SH-SY5Y (cell line): ENCODE results near the gene ZNF276.

Experiments
- GATA2 ChIP-seq: IDR thresholded peaks from 2 replicates; pipeline ENCODE4 v1.6.1; 2011; ENCODE audit warnings: mild to moderate bottlenecking, low read depth, low read length
- GATA3 ChIP-seq: IDR thresholded peaks from 2 replicates; pipeline ENCODE4 v1.6.1; 2011; ENCODE audit warnings: low read depth, mild to moderate bottlenecking, low read length, moderate library complexity

Gene ZNF276

DNA sequence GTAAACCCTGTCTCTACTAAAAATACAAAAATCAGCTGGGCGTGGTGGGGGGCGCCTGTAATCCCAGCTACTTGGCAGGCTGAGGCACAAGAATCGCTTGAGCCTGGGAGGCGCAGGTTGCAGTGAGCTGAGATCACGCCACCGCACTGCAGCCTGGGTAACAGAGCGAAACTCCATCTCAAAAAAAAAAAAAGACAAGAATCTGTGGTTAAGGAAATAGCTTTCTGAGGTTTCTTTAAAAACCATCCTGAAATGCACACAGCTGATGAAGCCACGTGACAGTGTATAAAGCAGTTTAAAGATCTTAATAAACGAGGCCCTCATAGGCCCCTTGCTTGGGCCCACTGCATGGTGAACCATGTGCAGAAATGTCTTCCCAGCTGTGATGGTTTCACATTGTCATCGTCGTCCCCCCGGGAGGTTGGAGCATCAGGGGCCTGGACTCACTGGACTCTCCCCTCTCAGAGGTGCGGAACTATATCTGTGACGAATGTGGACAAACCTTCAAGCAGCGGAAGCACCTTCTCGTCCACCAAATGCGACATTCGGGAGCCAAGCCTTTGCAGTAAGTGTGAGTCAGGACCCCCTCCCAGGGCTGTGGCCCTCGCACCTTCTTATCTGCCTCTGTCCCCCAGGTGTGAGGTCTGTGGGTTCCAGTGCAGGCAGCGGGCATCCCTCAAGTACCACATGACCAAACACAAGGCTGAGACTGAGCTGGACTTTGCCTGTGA, 16.2 kb downstream of the ZNF276 start:
- TF ChIP-seq GATA2 (no peak), GATA3 (no peak)

DNA sequence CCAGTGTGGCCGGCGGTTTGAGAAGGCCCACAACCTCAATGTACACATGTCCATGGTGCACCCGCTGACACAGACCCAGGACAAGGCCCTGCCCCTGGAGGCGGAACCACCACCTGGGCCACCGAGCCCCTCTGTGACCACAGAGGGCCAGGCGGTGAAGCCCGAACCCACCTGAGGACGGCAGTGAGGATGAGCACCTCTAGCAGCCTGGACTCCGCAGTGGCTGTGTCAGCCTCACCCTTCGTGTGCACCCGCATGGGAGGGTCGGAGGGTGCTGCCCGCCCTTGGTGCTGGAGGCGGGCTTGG, 16.7 kb downstream of the ZNF276 start:
- no peak for TF ChIP-seq GATA2
- no peak for TF ChIP-seq GATA3

DNA sequence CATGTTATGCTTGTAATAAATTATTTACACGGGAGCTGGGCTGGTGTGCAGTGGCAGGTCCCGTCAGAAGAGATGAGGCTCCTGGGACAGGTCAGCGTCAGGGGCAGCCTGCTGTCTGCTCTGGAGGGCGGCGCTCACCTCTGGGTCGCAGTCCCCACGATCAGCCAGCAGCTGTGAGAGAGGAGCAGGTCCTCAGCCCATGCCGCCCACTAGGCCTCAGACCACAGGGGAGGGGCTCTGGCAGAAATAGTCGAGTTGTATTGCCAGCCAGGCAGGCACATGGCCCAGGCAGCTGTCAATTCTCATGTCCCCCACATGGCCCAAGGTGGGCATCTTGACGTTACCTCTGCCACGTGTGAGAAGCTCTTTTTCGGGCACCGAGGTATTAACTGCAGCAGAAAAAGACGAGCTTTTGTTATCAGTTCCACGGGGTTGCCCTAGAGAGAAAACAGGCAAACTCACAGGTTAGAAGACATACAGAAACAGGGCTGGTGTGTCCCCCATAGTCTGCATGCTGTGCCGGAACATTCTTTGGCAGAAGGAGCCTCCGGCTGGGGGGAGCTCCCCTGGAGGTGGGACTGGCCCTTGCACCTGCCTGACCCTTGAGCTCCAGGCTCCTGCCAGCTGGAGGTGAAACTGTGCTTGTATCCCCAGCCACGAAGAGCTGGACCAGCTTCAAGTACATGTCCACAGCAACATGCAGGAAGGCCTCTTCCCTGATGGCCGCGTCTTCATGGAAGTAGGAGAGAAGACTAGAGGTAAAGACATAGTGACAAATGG, 17.4 kb downstream of the ZNF276 start:
- TF ChIP-seq GATA3 (no peak), GATA2 (no peak)

DNA sequence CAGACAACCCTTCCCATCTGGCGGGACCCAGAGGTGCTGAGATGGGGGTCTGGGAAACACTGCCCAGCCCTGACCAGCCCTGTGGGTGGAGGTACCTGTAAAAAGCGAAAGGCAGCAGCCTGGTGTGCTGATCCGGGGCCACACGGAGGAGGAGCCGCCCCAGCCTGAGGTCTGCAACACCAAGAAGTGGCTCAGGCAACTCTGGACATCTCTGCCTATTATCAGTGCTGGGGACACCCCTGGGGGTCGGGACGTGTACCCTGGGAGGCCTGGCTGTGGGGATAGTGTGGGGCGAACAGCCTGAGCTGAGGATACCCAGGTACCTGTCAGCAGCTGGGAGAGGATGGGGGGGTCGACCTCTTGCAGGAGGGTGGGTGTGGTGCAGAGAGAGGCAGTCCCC, 18.0 kb downstream of the ZNF276 start:
- TF ChIP-seq GATA3 (no peak), GATA2 (no peak)

GRCh38 chr16:89741342-89742014, 20.1 kb downstream of the ZNF276 start:
- TF ChIP-seq GATA3 (no peak), GATA2 (no peak)

DNA sequence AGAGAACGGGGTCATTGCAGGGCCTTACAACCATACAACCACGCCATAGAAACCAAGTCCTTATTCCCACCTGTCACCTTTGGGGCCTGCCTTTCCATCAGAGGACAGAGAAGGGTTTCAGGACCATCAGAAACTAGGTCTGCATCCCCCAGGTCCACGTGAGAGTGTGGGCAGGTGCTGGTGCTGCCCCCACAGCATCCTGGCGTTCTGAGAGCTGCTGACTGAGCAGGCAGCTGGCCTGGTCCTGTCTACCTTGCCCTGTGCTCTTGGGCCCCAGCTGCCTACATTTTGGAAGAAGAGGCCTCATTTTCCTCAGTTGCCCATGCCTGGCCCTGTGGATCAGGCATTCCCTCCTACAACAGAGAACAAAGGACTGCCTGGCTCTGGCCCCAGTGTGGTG, 21.6 kb downstream of the ZNF276 start:
- TF ChIP-seq GATA2: no peak

- TF ChIP-seq GATA3 (no peak), GATA2 (no peak)
Observed at GRCh38 chr16:89744813-89745212, 23.5 kb downstream of the ZNF276 start.

- no peak for TF ChIP-seq GATA2
- TF ChIP-seq GATA3: no peak
Observed at GRCh38 chr16:89746043-89746442, 24.7 kb downstream of the ZNF276 start.

DNA sequence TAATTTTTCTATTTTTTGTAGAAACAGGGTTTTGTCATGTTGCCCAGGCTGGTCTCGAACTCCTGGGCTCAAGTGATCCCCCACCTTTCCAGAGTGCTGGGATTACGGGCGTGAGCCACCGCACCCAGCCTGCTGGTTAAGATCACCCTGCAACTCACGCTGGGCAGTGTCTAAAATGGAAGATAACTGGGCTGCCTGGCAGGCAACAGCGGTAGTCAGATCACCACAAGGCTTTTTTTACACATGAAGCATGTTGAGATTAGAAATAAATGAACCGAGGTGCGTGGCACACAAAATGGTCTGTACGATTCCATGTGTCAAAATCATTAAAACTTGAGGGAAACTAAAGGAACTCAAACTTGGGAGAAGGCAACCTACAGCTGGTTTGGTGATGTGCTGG, 26.7 kb downstream of the ZNF276 start:
- TF ChIP-seq GATA3 (no peak), GATA2 (no peak)

GRCh38 chr16:89748921-89749320, 27.6 kb downstream of the ZNF276 start:
- TF ChIP-seq GATA2 (no peak), GATA3 (no peak)

- TF ChIP-seq GATA3 (no peak), GATA2 (no peak)
Observed at GRCh38 chr16:89749637-89750036, 28.3 kb downstream of the ZNF276 start.

- no peak for TF ChIP-seq GATA3
- no peak for TF ChIP-seq GATA2
Observed at GRCh38 chr16:89759746-89760340, 38.5 kb downstream of the ZNF276 start.

DNA sequence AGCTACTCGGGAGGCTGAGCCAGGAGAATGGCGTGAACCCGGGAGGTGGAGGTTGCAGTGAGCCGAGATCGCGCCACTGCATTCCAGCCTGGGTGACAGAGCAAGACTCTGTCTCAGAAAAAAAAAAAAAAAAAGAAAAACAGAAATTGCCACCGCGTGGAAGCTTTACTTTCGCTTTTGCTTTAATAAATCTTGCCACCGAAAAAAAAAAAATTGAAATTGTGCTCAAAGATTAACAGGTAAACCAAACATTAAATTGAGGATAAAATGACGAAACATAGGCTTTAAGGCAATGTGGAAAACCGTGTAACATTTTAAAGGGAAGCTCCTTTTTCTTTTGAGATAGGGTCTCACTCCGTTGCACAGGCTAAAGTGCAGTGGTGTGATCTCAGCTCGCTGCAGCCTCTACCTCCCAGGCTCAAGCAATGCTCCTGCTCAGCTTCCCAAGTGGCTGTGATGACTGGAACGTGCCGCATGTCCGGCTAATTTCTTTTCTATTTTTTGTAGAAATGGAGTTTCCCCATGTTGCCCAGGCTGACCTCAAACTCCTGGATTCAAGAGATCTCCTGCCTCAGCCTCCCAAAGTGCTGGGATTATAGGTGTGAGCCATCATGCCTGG, 40.1 kb downstream of the ZNF276 start:
- TF ChIP-seq GATA3 (no peak), GATA2 (no peak)

DNA sequence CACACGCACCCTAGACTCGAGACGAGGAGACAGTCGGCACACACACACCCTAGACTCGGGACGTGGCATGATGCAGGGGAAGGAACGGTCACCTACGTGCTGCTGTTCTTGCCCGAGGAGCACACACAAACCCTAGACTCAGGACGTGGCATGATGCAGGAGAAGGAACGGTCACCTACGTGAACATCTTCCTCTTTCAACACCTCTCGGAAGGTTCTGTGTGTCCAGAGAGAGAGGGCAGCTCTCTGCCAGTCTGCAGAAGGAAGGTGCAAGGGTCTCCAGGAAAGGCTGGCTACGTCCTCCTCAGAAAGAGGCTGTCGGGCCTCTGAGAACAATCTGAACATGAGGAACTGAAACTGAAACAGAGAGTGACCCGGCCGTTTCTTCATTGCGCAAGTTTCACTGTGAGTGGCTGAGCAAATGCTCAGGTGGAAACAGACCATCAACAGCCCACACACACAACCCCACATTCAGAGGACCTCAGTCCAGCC, 43.4 kb downstream of the ZNF276 start:
- TF ChIP-seq GATA3 (no peak), GATA2 (no peak)

GRCh38 chr16:89765292-89765830, 44.0 kb downstream of the ZNF276 start:
- TF ChIP-seq GATA2: no peak
- TF ChIP-seq GATA3: no peak
